Activated CD8-positive, alpha-beta T cell treated with anti-CD3 and anti-CD28 coated beads for 36 hours (primary cell): ENCODE data around the gene ZNRF3. TPM values are rescaled to one million over a fixed set of nuclear protein-coding genes. Genes with fewer than 3 reads are reported as not detected.

Experiments
- ATAC-seq: fragments of 200-7000 bp; cut with Tn5 transposase; one replicate; pipeline ENCODE4 v1.10.0; 2021; ENCODE audit warnings: mild to moderate bottlenecking, moderate library complexity
- CTCF ChIA-PET: fragments of 350-600 bp; sonication (Branson Sonifier 250); formaldehyde crosslinking; loops from one replicate; lab custom pipeline; 2021; ENCODE audit warnings: antibody characterized with exemption; lab: Charles Lee
- POLR2A ChIA-PET: fragments of 350-600 bp; sonication (Branson Sonifier 250); formaldehyde crosslinking; loops from one replicate; lab custom pipeline; 2021; ENCODE audit warnings: antibody characterized with exemption; lab: Charles Lee
- DNase-seq: peaks from one replicate; pipeline ENCODE4 v3.0.0-alpha.2; 2020
- H3K27ac Mint-ChIP-seq: one replicate; pipeline ENCODE4 v1.8.0; 2021; ENCODE audit warnings: mild to moderate bottlenecking, mixed read lengths
- H3K27me3 Mint-ChIP-seq: one replicate; pipeline ENCODE4 v1.8.0; 2021; ENCODE audit warnings: mixed read lengths
- H3K36me3 Mint-ChIP-seq: one replicate; pipeline ENCODE4 v1.8.0; 2021; ENCODE audit warnings: low read depth, mixed read lengths
- H3K4me1 Mint-ChIP-seq: one replicate; pipeline ENCODE4 v1.8.0; 2021; ENCODE audit warnings: low read depth, mixed read lengths
- H3K4me3 Mint-ChIP-seq: one replicate; pipeline ENCODE4 v1.8.0; 2021; ENCODE audit warnings: mild to moderate bottlenecking, moderate library complexity, mixed read lengths
- H3K9me3 Mint-ChIP-seq: one replicate; pipeline ENCODE4 v1.8.0; 2021; ENCODE audit warnings: mixed read lengths
- CTCF ChIP-seq: fragments of 200-600 bp; IDR thresholded peaks from one replicate; pipeline ENCODE4 v1.8.0; 2022; ENCODE audit warnings: antibody characterized with exemption, mild to moderate bottlenecking
- intact Hi-C: fragments of 100-400 bp; cut with micrococcal nuclease; formaldehyde crosslinking; loops from one replicate; pipeline ENCODE4 v1.10.0; 2022
- total RNA-seq, 2 experiments: library from RNA; stranded (reverse); gene quantifications; one replicate each; pipeline ENCODE4 v1.2.3, GENCODE V29; 2021

The ZNRF3 gene
- total RNA-seq, 2 experiments from 2014 or later: 2.0 to 2.5 TPM

DNA sequence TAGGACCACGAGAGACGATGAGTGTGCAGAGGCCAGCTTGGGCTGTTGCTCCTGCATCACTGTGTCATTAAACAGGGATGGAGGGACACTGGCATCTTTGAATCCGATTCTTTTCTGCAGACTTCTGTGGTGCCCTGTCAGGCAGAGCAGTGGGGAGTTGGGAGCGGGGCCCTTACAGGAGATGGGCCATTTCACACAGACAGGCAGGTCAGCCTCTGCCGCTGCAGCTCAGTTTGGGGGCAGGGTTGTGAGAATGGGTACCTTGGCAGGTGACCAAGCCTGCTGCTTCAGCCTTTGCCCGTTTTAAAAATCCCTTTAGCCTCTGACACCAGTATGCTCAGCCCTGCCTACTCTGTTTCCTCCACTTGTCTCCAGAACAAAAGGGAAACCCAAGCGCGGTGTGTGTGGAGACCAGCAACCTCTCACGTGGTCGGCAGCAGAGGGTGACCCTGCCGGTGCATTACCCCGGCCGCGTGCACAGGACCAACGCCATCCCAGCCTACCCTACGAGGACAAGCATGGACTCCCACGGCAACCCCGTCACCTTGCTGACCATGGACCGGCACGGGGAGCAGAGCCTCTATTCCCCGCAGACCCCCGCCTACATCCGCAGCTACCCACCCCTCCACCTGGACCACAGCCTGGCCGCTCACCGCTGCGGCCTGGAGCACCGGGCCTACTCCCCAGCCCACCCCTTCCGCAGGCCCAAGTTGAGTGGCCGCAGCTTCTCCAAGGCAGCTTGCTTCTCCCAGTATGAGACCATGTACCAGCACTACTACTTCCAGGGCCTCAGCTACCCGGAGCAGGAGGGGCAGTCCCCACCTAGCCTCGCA, 165.7 kb downstream of the ZNRF3 start:
- POLR2A ChIA-PET: no interaction called here
- Mint-ChIP-seq H3K36me3 (peaks cover 8% of the 10 kb centered on the region), H3K4me3 (no peak overlapping the region), H3K27me3 (no peaks in the 10 kb centered on the region), H3K4me1 (no peaks in the 10 kb centered on the region), H3K9me3 (no peaks in the 10 kb centered on the region), H3K27ac (no peak overlapping the region)
- no peak for DNase-seq
- TF ChIP-seq CTCF: no peak
- CTCF ChIA-PET: interaction anchor here (0.6 to 1.2 kb wide), 2 partner anchors 8 to 220 kb away, joined by 3 to 5 read pairs; no protein-coding TSS in a partner anchor
- no peak for ATAC-seq
- intact Hi-C loops: no loop called here

DNA sequence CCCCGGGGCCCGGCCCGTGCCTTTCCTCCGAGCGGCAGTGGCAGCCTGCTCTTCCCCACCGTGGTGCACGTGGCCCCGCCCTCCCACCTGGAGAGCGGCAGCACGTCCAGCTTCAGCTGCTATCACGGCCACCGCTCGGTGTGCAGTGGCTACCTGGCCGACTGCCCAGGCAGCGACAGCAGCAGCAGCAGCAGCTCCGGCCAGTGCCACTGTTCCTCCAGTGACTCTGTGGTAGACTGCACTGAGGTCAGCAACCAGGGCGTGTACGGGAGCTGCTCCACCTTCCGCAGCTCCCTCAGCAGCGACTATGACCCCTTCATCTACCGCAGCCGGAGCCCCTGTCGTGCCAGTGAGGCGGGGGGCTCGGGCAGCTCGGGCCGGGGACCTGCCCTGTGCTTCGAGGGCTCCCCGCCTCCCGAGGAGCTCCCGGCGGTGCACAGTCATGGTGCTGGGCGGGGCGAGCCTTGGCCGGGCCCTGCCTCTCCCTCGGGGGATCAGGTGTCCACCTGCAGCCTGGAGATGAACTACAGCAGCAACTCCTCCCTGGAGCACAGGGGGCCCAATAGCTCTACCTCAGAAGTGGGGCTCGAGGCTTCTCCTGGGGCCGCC, 166.4 kb downstream of the ZNRF3 start:
- Mint-ChIP-seq H3K9me3 (no peaks in the 10 kb centered on the region), H3K4me1 (no peaks in the 10 kb centered on the region), H3K4me3 (no peak overlapping the region), H3K27me3 (no peaks in the 10 kb centered on the region), H3K27ac (no peak overlapping the region), H3K36me3 (peaks cover 8% of the 10 kb centered on the region)
- POLR2A ChIA-PET: no interaction called here
- no peak for TF ChIP-seq CTCF
- ATAC-seq: no peak
- DNase-seq: no peak
- CTCF ChIA-PET: interaction anchor here (1.2 kb wide), 1 partner anchor 9 kb away, joined by 5 read pairs; no protein-coding TSS in a partner anchor
- intact Hi-C loops: no loop called here

- ATAC-seq (no peak), DNase-seq (no peak)
- POLR2A ChIA-PET: no interaction called here
- no peak overlapping the region for H3K4me3 Mint-ChIP-seq
- H3K36me3 Mint-ChIP-seq: peaks cover 8% of the 10 kb centered on the region
- H3K27ac Mint-ChIP-seq: no peak overlapping the region
- no peaks in the 10 kb centered on the region for H3K27me3 Mint-ChIP-seq
- intact Hi-C loops: no loop called here
- no peak for TF ChIP-seq CTCF
- no peaks in the 10 kb centered on the region for H3K9me3 Mint-ChIP-seq
- CTCF ChIA-PET: interaction anchor here (1.2 kb wide), 1 partner anchor 10 kb away, joined by 5 read pairs; no protein-coding TSS in a partner anchor
- no peaks in the 10 kb centered on the region for H3K4me1 Mint-ChIP-seq
Observed at GRCh38 chr22:29050457-29050856, 167.1 kb downstream of the ZNRF3 start.

GRCh38 chr22:29053048-29053702, 169.8 kb downstream of the ZNRF3 start:
- peaks cover 2% of the 10 kb centered on the region for H3K27me3 Mint-ChIP-seq
- H3K4me3 Mint-ChIP-seq: no peak overlapping the region
- no peak overlapping the region for H3K27ac Mint-ChIP-seq
- no peak for TF ChIP-seq CTCF
- H3K9me3 Mint-ChIP-seq: no peaks in the 10 kb centered on the region
- ChIA-PET POLR2A (interaction anchor here (1.1 kb wide), 1 partner anchor 462 kb away, joined by 3 read pairs; no protein-coding TSS in a partner anchor), CTCF (interaction anchor here (1.2 to 1.6 kb wide), 3 partner anchors 12 to 197 kb away, joined by 3 to 6 read pairs (median 4); no protein-coding TSS in a partner anchor)
- H3K4me1 Mint-ChIP-seq: no peaks in the 10 kb centered on the region
- intact Hi-C loops: no loop called here
- ATAC-seq: no peak
- DNase-seq: no peak
- H3K36me3 Mint-ChIP-seq: peaks cover 6% of the 10 kb centered on the region
